ENCODE data around the gene METTL15. TPM values are rescaled to one million over a fixed set of nuclear protein-coding genes. Genes with fewer than 3 reads are reported as not detected.

METTL15 gene
- total RNA-seq: 10 to 100 TPM; 13.1 to 19.3 TPM

GRCh38 chr11:28107750-28108618, at the start of gene METTL15, which contains the start of gene KIF18A:
METTL15 (plus strand) TSS chr11:28108388; CDS start chr11:28113335, 4,947 bp downstream.
KIF18A (minus strand) TSS chr11:28108156; CDS start chr11:28097947, 10,209 bp downstream.

Small RNA genes within 50 kb of the gene (small RNA-seq; reads per million reads assigned to genes)
- gene AC023206.1: 0 reads per million in 2 donors

Other genes starting within 250 kb of the METTL15 start
- gene KIF18A, start 232 bp upstream of the METTL15 start, total RNA-seq: 10 to 100 TPM; 15.1 to 24.0 TPM